Measurements from ENCODE around the gene GON4L. TPM values are rescaled to one million over a fixed set of nuclear protein-coding genes. Genes with fewer than 3 reads are reported as not detected.
A peak's percentile ranks its signal among the peaks of the same experiment; 100 is the strongest.

Gene GON4L, protein sequence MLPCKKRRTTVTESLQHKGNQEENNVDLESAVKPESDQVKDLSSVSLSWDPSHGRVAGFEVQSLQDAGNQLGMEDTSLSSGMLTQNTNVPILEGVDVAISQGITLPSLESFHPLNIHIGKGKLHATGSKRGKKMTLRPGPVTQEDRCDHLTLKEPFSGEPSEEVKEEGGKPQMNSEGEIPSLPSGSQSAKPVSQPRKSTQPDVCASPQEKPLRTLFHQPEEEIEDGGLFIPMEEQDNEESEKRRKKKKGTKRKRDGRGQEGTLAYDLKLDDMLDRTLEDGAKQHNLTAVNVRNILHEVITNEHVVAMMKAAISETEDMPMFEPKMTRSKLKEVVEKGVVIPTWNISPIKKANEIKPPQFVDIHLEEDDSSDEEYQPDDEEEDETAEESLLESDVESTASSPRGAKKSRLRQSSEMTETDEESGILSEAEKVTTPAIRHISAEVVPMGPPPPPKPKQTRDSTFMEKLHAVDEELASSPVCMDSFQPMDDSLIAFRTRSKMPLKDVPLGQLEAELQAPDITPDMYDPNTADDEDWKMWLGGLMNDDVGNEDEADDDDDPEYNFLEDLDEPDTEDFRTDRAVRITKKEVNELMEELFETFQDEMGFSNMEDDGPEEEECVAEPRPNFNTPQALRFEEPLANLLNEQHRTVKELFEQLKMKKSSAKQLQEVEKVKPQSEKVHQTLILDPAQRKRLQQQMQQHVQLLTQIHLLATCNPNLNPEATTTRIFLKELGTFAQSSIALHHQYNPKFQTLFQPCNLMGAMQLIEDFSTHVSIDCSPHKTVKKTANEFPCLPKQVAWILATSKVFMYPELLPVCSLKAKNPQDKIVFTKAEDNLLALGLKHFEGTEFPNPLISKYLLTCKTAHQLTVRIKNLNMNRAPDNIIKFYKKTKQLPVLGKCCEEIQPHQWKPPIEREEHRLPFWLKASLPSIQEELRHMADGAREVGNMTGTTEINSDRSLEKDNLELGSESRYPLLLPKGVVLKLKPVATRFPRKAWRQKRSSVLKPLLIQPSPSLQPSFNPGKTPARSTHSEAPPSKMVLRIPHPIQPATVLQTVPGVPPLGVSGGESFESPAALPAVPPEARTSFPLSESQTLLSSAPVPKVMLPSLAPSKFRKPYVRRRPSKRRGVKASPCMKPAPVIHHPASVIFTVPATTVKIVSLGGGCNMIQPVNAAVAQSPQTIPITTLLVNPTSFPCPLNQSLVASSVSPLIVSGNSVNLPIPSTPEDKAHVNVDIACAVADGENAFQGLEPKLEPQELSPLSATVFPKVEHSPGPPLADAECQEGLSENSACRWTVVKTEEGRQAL (N-terminal part only)
- total RNA-seq (2021) (44.6 to 54.4 TPM (median 46.6 TPM) in 3 replicates), Bru-seq, nascent RNA (percentile 69 among the genes with signal in this experiment)
- long read RNA-seq, experiment 1, full-length matches to known transcripts, result 11 of 94 reads
- long read RNA-seq, experiment 1, partial matches to known transcripts, result 56 of 94 reads
- long read RNA-seq, experiment 1, other reads (novel, unspliced or antisense), result 27 of 94 reads
- long read RNA-seq, experiment 2, partial matches to known transcripts, result 12 of 30 reads
- long read RNA-seq, experiment 2, other reads (novel, unspliced or antisense), result 17 of 30 reads
- long read RNA-seq, experiment 3, partial matches to known transcripts, result 4 of 12 reads
- long read RNA-seq, experiment 3, other reads (novel, unspliced or antisense), result 8 of 12 reads

DNA sequence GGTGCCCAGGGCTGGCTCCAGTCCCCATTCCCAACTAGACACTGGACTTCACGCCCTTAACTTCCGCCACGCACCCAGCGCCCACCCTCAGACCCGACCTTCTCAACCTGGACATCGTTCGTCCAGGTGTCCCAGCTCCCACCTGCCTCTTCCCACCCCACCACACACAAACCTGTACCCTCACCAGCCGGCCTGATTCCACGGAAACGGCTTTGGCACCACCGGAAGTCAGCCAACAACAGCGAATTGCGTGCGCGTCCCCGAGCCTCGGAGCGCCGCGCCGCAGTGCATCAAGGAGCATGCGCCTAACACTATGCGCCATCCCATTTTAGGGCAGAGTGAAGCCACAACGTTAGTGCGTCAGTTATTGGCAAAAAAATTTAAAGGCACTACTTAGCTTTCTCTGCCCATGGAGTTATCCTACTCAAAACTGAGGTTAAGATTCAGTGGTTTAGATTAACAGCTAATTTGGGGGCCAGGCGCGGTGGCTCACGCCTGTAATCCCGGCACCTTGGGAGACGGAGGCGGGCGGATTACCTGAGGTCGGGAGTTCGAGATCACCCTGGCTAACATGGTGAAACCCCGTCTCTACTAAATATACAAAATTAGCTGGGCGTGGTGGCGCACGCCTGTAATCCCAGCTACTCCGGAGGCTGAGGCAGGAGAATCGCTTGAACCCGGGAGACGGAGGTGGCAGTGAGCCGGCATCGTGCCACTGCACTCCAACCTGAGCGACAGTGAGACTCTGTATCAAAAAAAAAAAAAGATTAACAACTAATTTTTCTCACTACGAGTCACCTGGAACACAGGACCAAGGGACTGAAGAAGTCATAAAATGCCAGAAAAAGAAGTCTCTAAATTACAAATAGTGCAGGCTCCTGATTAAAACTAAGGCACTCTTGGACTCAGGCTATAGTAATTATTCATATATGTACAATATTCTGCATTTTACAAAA lies at the start of gene GON4L:
GON4L (minus strand) TSS at position 240 of the 956 bp plus-strand sequence. CDS start 3,434 bp downstream, outside the sequence.
- CTCF ChIA-PET, result interaction anchor here (1.2 kb wide), 1 partner anchor 132 kb away, joined by 4 read pairs; no protein-coding TSS in a partner anchor
- peak within 1 kb of the TSS; percentile 99 for H3K27ac Mint-ChIP-seq
- peak within 1 kb of the TSS; percentile 99 for H3K4me3 Mint-ChIP-seq
- TF ChIP-seq NFATC4 (CRISPR knock-in tag; IDR thresholded peaks at IDR 0.05) (no peak), FOXP1 (CRISPR knock-in tag; IDR thresholded peaks at IDR 0.05; ENCODE audit: borderline replicate concordance) (peak; percentile 58; the same call in 1 of the 2 replicates), ZNF138 (CRISPR knock-in tag; conservative IDR thresholded peaks at IDR 0.05) (no peak), TEAD4 (CRISPR knock-in tag; IDR thresholded peaks at IDR 0.05) (no peak), ZNF121 (CRISPR knock-in tag; IDR thresholded peaks at IDR 0.05) (no peak), ERG (CRISPR knock-in tag; IDR thresholded peaks at IDR 0.05) (no peak), NFYB (CRISPR knock-in tag; conservative IDR thresholded peaks at IDR 0.05; ENCODE audit: low read depth) (no peak), EMX1 (CRISPR knock-in tag; IDR thresholded peaks at IDR 0.05) (no peak), SOX15 (CRISPR knock-in tag; IDR thresholded peaks at IDR 0.05) (no peak), JAZF1 (CRISPR knock-in tag; IDR thresholded peaks at IDR 0.05) (no peak), ZNF232 (CRISPR knock-in tag; IDR thresholded peaks at IDR 0.05) (no peak), USF1 (CRISPR knock-in tag; IDR thresholded peaks at IDR 0.05) (no peak), MYBL2 (CRISPR knock-in tag; IDR thresholded peaks at IDR 0.05) (peak; percentile 26; the same call in 1 of the 2 replicates), TP53 (CRISPR knock-in tag; IDR thresholded peaks at IDR 0.05) (no peak), KAT7 (CRISPR knock-in tag; IDR thresholded peaks at IDR 0.05; ENCODE audit: borderline replicate concordance) (no peak), OVOL2 (CRISPR knock-in tag; IDR thresholded peaks at IDR 0.05; ENCODE audit: borderline replicate concordance) (no peak), SP1 (CRISPR knock-in tag; conservative IDR thresholded peaks at IDR 0.05) (peak; percentile 94), NR2C2 (CRISPR knock-in tag; IDR thresholded peaks at IDR 0.05) (no peak), RORB (CRISPR knock-in tag; IDR thresholded peaks at IDR 0.05) (no peak), CBFB (CRISPR knock-in tag; IDR thresholded peaks at IDR 0.05; ENCODE audit: low read depth) (no peak), IRF2 (CRISPR knock-in tag; IDR thresholded peaks at IDR 0.05; ENCODE audit: borderline replicate concordance, low read depth) (no peak), E2F4 (CRISPR knock-in tag; IDR thresholded peaks at IDR 0.05; ENCODE audit: borderline replicate concordance, low read depth) (no peak), ZNF416 (CRISPR knock-in tag; IDR thresholded peaks at IDR 0.05) (no peak)
- TF ChIP-seq, protein P1, sequence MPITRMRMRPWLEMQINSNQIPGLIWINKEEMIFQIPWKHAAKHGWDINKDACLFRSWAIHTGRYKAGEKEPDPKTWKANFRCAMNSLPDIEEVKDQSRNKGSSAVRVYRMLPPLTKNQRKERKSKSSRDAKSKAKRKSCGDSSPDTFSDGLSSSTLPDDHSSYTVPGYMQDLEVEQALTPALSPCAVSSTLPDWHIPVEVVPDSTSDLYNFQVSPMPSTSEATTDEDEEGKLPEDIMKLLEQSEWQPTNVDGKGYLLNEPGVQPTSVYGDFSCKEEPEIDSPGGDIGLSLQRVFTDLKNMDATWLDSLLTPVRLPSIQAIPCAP (CRISPR knock-in tag; IDR thresholded peaks at IDR 0.05), result no peak
- TF ChIP-seq, protein P2, sequence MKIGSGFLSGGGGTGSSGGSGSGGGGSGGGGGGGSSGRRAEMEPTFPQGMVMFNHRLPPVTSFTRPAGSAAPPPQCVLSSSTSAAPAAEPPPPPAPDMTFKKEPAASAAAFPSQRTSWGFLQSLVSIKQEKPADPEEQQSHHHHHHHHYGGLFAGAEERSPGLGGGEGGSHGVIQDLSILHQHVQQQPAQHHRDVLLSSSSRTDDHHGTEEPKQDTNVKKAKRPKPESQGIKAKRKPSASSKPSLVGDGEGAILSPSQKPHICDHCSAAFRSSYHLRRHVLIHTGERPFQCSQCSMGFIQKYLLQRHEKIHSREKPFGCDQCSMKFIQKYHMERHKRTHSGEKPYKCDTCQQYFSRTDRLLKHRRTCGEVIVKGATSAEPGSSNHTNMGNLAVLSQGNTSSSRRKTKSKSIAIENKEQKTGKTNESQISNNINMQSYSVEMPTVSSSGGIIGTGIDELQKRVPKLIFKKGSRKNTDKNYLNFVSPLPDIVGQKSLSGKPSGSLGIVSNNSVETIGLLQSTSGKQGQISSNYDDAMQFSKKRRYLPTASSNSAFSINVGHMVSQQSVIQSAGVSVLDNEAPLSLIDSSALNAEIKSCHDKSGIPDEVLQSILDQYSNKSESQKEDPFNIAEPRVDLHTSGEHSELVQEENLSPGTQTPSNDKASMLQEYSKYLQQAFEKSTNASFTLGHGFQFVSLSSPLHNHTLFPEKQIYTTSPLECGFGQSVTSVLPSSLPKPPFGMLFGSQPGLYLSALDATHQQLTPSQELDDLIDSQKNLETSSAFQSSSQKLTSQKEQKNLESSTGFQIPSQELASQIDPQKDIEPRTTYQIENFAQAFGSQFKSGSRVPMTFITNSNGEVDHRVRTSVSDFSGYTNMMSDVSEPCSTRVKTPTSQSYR (CRISPR knock-in tag; IDR thresholded peaks at IDR 0.05), result no peak

More for the DNA sequence above, at the start of gene GON4L:
- Mint-ChIP-seq H3K4me1 (peaks cover 20% of the 10 kb centered on the region), H3K9me3 (no peaks in the 10 kb centered on the region), H3K36me3 (peaks cover 26% of the 10 kb centered on the region), H3K27me3 (ENCODE audit: low read depth) (no peaks in the 10 kb centered on the region; the same call in 1 of the 2 replicates)
- ATAC-seq (peak; percentile 68), DNase-seq (ENCODE audit: low spot score) (peak; percentile 78)
- POLR2A ChIA-PET, result interaction anchor here (0.6 kb wide), 1 partner anchor 12 kb away, joined by 10 read pairs; no protein-coding TSS in a partner anchor
